Stimulated activated CD4-positive, alpha-beta T cell treated with anti-CD3 and anti-CD28 coated beads, TNF-alpha, amount 100 ng/mL, for 4 hours (primary cell): ENCODE data around the gene KCNH1.

Source experiments
- DNase-seq, 3 experiments: peaks; one replicate each; pipeline ENCODE4 v3.0.0-alpha.2; 2020; ENCODE audit warnings: low read depth in 3 of 3

Gene KCNH1

GRCh38 chr1:210918893-210919292 lies 215.1 kb downstream of the KCNH1 start:
- DNase-seq, result no peak

- no peak for DNase-seq
These were observed 216.3 kb downstream of the KCNH1 start for GRCh38 chr1:210917560-210918169.

GRCh38 chr1:210916548-210916947 lies 217.4 kb downstream of the KCNH1 start:
- no peak for DNase-seq

- no peak for DNase-seq
These were observed 217.9 kb downstream of the KCNH1 start for GRCh38 chr1:210915890-210916507.

GRCh38 chr1:210912752-210913151 lies 221.2 kb downstream of the KCNH1 start:
- no peak for DNase-seq

- DNase-seq, result no peak
These were observed 223.8 kb downstream of the KCNH1 start for GRCh38 chr1:210910020-210910575.

GRCh38 chr1:210908791-210909190 lies 225.2 kb downstream of the KCNH1 start:
- no peak for DNase-seq

GRCh38 chr1:210908257-210908656 lies 225.7 kb downstream of the KCNH1 start:
- DNase-seq, result no peak

- DNase-seq, result no peak
These were observed 226.6 kb downstream of the KCNH1 start for GRCh38 chr1:210907251-210907805.

- no peak for DNase-seq
These were observed 227.9 kb downstream of the KCNH1 start for GRCh38 chr1:210905944-210906453.

- DNase-seq, result no peak
These were observed 228.5 kb downstream of the KCNH1 start for GRCh38 chr1:210905365-210905904.

- no peak for DNase-seq
These were observed 231.8 kb downstream of the KCNH1 start for GRCh38 chr1:210901981-210902770.

- no peak for DNase-seq
These were observed 233.1 kb downstream of the KCNH1 start for GRCh38 chr1:210900820-210901219.

- DNase-seq, result no peak
These were observed 233.9 kb downstream of the KCNH1 start for GRCh38 chr1:210900079-210900478.

GRCh38 chr1:210899676-210900075 lies 234.3 kb downstream of the KCNH1 start:
- no peak for DNase-seq

- DNase-seq, result no peak
These were observed 235.5 kb downstream of the KCNH1 start for GRCh38 chr1:210898473-210898872.

- DNase-seq, result no peak
These were observed 250.1 kb downstream of the KCNH1 start for GRCh38 chr1:210883821-210884220.

GRCh38 chr1:210882414-210883221 lies 251.3 kb downstream of the KCNH1 start:
- no peak for DNase-seq

GRCh38 chr1:210878564-210878963 lies 255.4 kb downstream of the KCNH1 start:
- no peak for DNase-seq

GRCh38 chr1:210876275-210876674 lies 257.7 kb downstream of the KCNH1 start:
- no peak for DNase-seq

- DNase-seq, result no peak
These were observed 267.4 kb downstream of the KCNH1 start for GRCh38 chr1:210866532-210866931.
